Adrenal gland (tissue), 5 donors: ENCODE data around the gene EIF4A3.

Experiments
- POLR2A ChIP-seq, 2 donors: fragments of 450-650 bp; IDR thresholded peaks; one replicate each; pipeline ENCODE4 v1.6.1; 2017; ENCODE audit warnings: antibody characterized with exemption in 2 of 2, mild to moderate bottlenecking in 2 of 2, moderate library complexity in 1 of 2
- TF ChIP-seq, protein P1 (sequence below), 6 experiments: fragments of 450-650 bp in 4 of 6; fragments of 200-600 bp in 2 of 6; sonication (generic) in 1 of 6; IDR thresholded peaks; 1 replicate in 5 of 6; 2 replicates in 1 of 6; pipeline versions ENCODE4 v1.5.1 to v1.8.0; 2016 to 2021; ENCODE audit warnings: antibody characterized with exemption in 6 of 6, mild to moderate bottlenecking in 2 of 6, moderate library complexity in 1 of 6
- donor health status: DM: no; HTN: no; CAD: no.

GRCh38 chr17:80133626-80133970 is 13.3 kb downstream of the EIF4A3 start:
- TF ChIP-seq POLR2A (IDR thresholded peaks at IDR 0.05), result no peak
- TF ChIP-seq, protein P1, sequence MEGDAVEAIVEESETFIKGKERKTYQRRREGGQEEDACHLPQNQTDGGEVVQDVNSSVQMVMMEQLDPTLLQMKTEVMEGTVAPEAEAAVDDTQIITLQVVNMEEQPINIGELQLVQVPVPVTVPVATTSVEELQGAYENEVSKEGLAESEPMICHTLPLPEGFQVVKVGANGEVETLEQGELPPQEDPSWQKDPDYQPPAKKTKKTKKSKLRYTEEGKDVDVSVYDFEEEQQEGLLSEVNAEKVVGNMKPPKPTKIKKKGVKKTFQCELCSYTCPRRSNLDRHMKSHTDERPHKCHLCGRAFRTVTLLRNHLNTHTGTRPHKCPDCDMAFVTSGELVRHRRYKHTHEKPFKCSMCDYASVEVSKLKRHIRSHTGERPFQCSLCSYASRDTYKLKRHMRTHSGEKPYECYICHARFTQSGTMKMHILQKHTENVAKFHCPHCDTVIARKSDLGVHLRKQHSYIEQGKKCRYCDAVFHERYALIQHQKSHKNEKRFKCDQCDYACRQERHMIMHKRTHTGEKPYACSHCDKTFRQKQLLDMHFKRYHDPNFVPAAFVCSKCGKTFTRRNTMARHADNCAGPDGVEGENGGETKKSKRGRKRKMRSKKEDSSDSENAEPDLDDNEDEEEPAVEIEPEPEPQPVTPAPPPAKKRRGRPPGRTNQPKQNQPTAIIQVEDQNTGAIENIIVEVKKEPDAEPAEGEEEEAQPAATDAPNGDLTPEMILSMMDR (IDR thresholded peaks at IDR 0.05), result no peak
